ENCODE results near the gene BRCA2. TPM values are rescaled to one million over a fixed set of nuclear protein-coding genes. Genes with fewer than 3 reads are reported as not detected.
"Not testable (repeated sequence)": the region's sequence is repeated elsewhere in the genome, so short reads cannot be mapped to it uniquely, and the experiment has no call there.

Gene BRCA2
- total RNA-seq, 6 experiments from 2014 or later, result 0.46 to 4.0 (median 1.8) TPM

DNA sequence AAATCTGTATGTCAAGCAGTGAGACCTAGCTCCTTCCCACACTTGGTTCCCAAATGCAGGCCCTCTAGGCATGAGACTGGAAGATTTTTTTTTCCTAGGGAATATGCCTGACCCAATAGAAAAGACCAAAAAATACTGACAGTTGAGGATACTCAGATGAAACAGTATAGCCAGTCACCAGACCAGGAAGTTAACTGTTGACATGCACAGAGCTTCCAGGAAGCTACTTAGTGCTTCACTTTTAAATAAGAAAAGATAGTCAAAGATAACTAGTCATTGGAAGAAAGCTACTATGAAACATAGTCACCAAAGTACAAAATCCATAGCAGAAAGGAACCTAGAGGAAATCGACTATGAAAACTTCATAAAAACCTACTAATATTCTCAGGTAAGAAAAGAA is 32.3 kb downstream of the BRCA2 start:
- no peak overlapping the region for H3K4me3 ChIP-seq
- no peaks in the 10 kb centered on the region for H3K27me3 ChIP-seq
- no peak for TF ChIP-seq POLR2A (IDR thresholded peaks at IDR 0.05)
- TF ChIP-seq CTCF (IDR thresholded peaks at IDR 0.05), result no peak
- no peak for DNase-seq
- intact Hi-C loops (cut with DNase I), result no loop called here
- H3K4me1 ChIP-seq, result no peaks in the 10 kb centered on the region
- no peaks in the 10 kb centered on the region for H3K9me3 ChIP-seq
- ATAC-seq, result no peak
- WGBS (ENCODE audit: insufficient coverage, low coverage, low lambda C conversion rate, missing lambda C conversion rate), result 100% methylated on average over 1 of the region's 1 CpG
- no peaks in the 10 kb centered on the region for H3K36me3 ChIP-seq
- H3K27ac ChIP-seq, result no peak overlapping the region

- H3K36me3 ChIP-seq; ATAC-seq; H3K27me3 ChIP-seq; H3K4me1 ChIP-seq; H3K4me3 ChIP-seq; H3K9me3 ChIP-seq; DNase-seq; intact Hi-C loops (cut with DNase I); H3K27ac ChIP-seq: not testable (repeated sequence)
- 92% methylated on average over 12 of the region's 15 CpGs for whole genome bisulfite sequencing (ENCODE audit: insufficient coverage, low coverage, low lambda C conversion rate, missing lambda C conversion rate)
Observed at GRCh38 chr13:32350839-32351441, 35.6 kb downstream of the BRCA2 start.

DNA sequence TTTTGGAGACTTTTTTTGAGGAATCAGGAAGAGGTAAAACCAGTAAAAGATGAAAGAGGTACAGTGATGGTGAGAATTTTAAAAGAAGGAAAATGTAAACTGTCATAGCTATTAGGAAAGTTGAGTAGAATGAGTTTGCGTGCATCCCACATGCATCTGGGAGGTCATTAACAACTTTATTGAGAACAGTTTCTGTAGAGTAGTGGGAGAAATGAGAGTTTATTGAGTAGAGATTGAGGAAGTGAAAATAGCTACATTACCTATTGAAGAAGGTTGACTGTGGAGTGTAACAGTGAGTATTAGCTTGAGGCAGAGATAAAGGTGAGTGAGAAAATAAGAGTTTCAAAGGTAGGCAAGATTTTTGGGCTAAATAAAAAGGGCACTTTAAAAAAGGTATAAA is 38.7 kb downstream of the BRCA2 start:
- H3K27ac ChIP-seq, result no peak overlapping the region
- ATAC-seq (no peak), DNase-seq (no peak)
- no peaks in the 10 kb centered on the region for H3K9me3 ChIP-seq
- H3K36me3 ChIP-seq, result no peaks in the 10 kb centered on the region
- TF ChIP-seq CTCF (IDR thresholded peaks at IDR 0.05) (no peak), POLR2A (IDR thresholded peaks at IDR 0.05) (no peak)
- 100% methylated on average over 1 of the region's 1 CpG for WGBS (ENCODE audit: insufficient coverage, low coverage, low lambda C conversion rate, missing lambda C conversion rate)
- H3K27me3 ChIP-seq, result no peaks in the 10 kb centered on the region
- intact Hi-C loops (cut with DNase I), result no loop called here
- H3K4me1 ChIP-seq, result no peaks in the 10 kb centered on the region
- H3K4me3 ChIP-seq, result no peak overlapping the region

DNA sequence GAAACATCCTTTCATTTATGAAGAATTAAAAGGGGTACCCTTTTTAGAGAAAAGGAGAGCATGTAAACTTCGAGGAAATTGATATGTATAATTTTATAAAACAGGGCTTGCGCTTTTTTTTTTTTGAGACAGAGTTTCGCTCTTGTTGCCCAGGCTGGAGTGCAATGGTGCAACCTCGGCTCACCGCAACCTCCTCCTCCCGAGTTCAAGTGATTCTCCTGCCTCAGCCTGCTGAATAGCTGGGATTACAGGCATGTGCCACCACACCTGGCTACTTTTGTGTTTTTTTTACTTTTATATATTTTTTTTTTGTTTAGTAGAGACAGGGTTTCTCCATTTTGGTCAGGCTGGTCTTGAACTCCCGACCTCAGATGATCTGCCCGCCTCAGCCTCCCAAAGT is 40.6 kb downstream of the BRCA2 start:
- H3K9me3 ChIP-seq; H3K27me3 ChIP-seq; H3K36me3 ChIP-seq; H3K4me1 ChIP-seq; ATAC-seq; DNase-seq; H3K4me3 ChIP-seq; intact Hi-C loops (cut with DNase I); H3K27ac ChIP-seq: not testable (repeated sequence)
- 88% methylated on average over 8 of the region's 8 CpGs for WGBS (ENCODE audit: insufficient coverage, low coverage, low lambda C conversion rate, missing lambda C conversion rate)

GRCh38 chr13:32362574-32362973 is 47.3 kb downstream of the BRCA2 start:
- WGBS (ENCODE audit: insufficient coverage, low coverage, low lambda C conversion rate, missing lambda C conversion rate), result 73% methylated on average over 2 of the region's 2 CpGs
- intact Hi-C loops (cut with DNase I), result no loop called here
- Histone ChIP-seq H3K4me3 (no peak overlapping the region), H3K36me3 (no peaks in the 10 kb centered on the region), H3K27me3 (no peaks in the 10 kb centered on the region), H3K27ac (no peak overlapping the region), H3K4me1 (no peaks in the 10 kb centered on the region), H3K9me3 (no peaks in the 10 kb centered on the region)
- no peak for DNase-seq
- no peak for TF ChIP-seq CTCF (IDR thresholded peaks at IDR 0.05)
- no peak for TF ChIP-seq POLR2A (IDR thresholded peaks at IDR 0.05)
- no peak for ATAC-seq

GRCh38 chr13:32370805-32371204 is 55.5 kb downstream of the BRCA2 start:
- DNase-seq (no peak), ATAC-seq (no peak)
- TF ChIP-seq POLR2A (IDR thresholded peaks at IDR 0.05) (no peak), CTCF (IDR thresholded peaks at IDR 0.05) (no peak)
- H3K36me3 ChIP-seq, result no peaks in the 10 kb centered on the region
- no peak overlapping the region for H3K4me3 ChIP-seq
- H3K9me3 ChIP-seq, result no peaks in the 10 kb centered on the region
- 85% methylated on average over 2 of the region's 2 CpGs for WGBS (ENCODE audit: insufficient coverage, low coverage, low lambda C conversion rate, missing lambda C conversion rate)
- intact Hi-C loops (cut with DNase I), result no loop called here
- no peak overlapping the region for H3K27ac ChIP-seq
- no peaks in the 10 kb centered on the region for H3K27me3 ChIP-seq
- H3K4me1 ChIP-seq, result no peaks in the 10 kb centered on the region

All from right lobe of liver (tissue), 6 donors.